AML-193 (cell line): ENCODE data around the gene SUCNR1.
"Not testable (repeated sequence)": the region's sequence is repeated elsewhere in the genome, so short reads cannot be mapped to it uniquely, and the experiment has no call there.

Experiments
- DNase-seq, 2 experiments: peaks; one replicate each; lab custom pipeline; 2025; lab: John Stamatoyannopoulos, UW

SUCNR1 gene

DNA sequence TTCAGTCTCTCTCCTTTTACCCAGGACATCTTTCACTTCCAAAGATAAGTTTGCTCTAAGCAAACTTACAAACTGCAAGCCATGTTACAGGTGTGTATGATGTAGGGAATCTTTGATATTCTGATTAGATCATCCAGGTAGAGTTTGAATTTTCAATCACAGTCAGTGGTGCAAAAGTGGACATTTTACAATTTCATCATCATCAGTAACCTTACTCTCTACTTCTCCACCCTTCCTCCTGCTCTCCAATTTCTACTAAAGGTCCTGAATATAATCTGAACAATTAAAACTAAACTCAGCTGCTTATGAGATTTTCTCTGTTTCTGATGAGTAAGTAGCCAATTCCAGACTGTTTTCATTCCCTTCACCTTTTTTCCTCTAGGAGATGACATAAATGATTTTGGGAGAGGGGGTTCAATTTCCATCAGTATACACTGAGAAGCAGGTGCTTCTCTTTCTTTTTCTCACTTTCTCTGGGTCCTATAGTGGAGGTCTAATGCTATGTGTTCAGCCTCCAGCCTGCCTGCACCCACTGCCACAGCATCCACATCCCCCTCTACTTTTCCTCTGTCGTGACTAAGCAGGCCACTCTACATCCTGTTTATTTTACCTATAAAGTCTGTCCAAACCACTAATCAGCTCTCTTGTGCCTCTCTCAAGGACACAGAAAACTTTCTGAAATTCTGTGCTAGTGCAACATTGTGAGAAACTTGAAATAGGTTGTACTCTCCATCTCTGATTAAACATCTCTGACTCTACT lies 27.6 kb downstream of the SUCNR1 start:
- DNase-seq, result no peak

DNA sequence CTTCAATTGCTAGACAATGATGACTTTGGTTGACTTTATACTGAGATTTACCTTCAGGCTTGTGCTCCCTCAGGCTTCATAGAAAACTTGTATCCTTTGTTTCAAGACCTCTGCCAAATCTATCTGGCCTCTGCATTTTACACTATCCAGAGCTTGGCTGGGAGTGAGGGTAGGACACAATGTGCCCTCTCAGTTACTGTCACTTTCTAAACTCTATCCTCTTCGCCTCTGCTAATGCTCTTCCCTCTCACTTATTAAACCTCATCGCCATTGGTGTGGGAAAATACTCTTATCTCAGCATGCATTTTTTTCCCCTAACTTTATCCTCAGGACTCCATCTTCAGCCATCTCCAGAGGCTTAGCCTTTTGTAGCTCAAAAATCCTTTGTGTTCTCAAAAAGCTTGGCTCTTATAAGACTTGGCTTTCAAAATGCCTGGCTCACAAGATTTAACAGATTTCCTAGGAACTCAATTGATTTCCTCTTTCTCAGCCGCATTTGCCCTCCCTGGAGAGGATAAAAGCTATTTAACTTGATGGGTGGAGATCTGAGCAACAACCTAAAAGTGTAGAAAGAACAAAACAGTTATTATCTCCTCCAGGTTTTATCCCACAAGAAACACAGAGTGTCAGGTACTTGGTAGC lies 28.3 kb downstream of the SUCNR1 start:
- no peak for DNase-seq

DNA sequence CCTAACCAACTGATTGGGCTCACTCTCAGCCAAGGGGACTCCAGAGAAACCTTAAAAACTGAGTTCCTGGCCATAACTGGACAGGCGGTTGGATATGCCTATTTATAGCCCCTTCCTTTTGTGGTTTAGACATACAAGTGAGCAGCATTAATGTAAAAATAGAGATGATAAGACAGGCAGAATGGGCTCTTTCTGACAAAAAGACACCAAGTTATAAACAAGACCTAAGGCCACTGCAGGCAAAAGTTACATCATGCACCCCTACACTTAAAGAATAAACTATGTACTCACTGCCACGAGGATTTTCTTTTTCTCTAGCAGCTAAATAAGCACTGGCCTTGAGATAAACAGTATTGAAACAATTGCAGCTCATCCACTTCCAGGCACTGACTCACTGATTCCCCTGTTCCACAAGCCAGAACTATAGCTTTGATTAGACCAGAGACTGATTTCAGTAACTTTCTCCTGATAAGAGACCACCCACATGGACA lies 30.1 kb downstream of the SUCNR1 start:
- no peak for DNase-seq

DNA sequence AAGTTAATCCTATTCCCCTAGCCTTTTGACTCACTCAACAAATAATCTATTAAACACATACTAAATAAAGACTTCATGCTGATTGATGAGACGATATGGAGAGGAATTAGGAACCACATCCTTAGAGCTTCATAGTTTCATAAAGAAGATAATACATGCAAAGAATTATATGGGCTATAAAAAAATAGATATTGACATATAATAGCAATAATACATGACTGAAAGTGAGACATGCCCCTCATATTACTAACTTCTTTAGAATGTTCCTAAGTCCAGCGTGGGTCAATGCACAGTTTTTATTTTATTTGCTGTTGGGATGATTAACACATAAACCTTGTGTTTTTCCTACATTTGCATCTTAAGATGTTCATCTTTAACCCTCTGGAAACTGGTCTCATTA lies 32.2 kb downstream of the SUCNR1 start:
- no peak for DNase-seq

DNA sequence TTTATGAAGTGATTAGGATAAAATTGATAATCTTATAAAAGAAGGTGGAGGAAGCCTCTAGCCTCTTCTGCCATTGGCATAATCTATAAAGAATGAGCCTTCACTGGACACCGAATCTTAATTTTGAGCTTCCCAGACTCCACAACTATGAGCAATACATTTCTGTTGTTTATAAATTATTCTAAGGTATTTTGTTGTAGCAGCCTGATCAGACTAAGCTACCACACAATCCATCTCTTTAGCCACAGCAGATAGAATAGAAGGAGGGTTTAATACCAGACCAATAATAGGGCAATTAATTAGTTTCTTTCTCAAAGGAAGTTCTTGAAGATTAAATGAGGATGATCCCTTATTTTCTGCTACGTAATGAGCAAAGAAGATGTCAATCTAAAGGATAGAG lies 33.3 kb downstream of the SUCNR1 start:
- DNase-seq, result no peak

DNA sequence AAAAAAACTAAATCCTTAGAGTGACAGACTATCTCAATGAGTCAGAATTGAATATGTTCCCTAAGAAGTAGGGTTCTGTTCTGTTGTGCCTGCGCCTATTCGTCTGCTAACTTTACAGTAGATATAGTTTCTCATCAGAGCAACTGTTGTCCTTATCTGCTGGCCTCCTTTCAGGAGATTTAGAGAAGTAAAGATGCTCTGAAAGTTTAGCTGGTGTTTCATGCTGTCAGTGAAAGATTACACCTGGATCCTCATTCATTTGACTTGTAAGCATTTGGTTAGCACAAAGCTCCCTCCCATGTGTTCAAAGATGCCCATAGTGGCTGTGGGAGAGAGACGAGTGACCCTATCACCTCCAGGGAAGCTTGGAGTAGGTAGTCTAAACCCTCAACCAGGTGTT lies 35.0 kb downstream of the SUCNR1 start:
- DNase-seq, result no peak

DNA sequence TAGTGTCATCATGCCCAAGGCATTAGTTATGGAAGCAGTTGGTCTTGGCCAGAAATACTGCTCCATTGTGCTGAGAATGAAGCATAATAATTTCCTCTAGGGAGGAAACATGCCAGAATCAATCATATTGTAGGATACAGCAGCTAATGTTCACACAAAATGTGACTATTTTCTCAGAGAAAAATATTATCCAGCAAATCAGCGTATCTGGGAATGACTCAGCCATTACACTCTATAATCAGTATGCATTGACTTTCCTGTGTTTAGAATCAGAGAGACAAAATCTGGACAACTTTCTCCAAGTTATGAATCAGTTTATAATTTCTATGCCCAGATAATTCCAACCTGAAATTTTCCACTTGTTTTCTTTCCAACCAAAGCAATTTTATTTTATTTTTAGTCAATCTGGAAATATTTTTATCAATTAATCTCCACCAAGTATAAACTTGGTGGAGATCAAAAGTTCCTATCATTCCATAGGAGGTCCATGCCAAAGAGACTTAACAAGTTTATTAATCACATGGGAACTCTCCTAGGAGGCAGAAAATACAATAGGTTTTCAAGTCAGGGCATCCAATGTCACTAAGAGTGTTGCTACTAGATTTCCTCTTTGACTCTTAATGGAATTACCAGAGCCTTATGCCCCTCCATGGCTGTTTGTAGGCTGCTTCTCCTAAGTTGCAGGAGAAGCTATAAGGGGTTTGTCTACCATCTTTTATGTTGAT lies 36.4 kb downstream of the SUCNR1 start:
- DNase-seq, result no peak

DNA sequence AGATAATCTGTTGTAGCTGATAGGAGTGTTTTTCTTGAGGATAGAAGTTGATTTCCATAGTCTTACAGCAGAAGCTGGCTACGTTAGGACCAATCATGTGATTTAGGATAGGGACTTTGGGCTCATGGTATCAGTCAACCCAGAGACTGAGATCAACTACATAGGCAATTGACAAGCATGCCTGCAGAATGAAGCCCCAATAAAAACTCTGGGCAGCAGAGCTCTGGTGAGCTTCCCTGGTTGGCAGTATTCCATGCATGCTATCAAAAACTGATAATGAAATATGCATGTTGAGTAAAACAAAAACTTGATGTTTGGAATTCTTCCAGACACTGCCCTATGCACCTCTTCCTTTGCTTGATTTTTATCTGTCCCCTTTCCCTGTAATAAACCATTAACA lies 38.0 kb downstream of the SUCNR1 start:
- DNase-seq, result no peak

DNA sequence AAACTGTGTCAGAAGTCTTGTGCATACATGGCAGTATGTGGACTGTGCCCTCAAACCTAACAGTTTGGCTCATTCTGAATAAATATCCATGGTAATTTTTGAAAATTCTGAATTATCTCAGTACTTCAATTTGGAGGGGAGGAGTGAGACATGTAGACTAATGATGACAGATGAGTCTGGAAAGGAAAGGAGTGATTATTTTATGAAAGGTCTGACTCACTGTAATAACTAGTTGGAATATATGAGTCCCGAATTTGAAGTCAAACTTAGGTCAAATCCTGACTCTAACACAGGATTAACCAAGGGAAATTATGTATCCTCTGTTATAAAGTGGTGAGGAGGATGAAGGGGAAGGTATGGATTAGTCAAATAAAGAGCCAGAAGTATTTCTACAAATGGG lies 38.6 kb downstream of the SUCNR1 start:
- DNase-seq, result no peak

DNA sequence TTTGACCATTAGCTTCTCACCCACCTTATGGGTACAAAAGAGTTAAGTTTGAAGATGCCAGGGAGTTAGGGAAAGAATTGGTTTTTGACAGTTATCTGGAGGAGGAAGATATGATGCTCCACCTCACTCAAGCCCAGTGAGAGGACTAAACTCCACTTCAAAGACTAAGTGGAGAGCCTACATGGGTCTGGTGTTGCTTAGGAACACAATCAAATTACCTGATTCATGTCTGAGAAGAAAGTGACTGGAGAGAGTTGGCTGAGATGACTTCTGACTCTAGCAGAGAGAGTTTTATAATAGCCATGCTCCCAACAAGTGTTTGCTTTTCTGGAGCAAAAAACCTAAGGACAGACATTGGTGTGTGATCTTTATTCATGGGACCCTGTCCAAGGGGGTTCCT lies 43.3 kb downstream of the SUCNR1 start:
- DNase-seq, result no peak

DNA sequence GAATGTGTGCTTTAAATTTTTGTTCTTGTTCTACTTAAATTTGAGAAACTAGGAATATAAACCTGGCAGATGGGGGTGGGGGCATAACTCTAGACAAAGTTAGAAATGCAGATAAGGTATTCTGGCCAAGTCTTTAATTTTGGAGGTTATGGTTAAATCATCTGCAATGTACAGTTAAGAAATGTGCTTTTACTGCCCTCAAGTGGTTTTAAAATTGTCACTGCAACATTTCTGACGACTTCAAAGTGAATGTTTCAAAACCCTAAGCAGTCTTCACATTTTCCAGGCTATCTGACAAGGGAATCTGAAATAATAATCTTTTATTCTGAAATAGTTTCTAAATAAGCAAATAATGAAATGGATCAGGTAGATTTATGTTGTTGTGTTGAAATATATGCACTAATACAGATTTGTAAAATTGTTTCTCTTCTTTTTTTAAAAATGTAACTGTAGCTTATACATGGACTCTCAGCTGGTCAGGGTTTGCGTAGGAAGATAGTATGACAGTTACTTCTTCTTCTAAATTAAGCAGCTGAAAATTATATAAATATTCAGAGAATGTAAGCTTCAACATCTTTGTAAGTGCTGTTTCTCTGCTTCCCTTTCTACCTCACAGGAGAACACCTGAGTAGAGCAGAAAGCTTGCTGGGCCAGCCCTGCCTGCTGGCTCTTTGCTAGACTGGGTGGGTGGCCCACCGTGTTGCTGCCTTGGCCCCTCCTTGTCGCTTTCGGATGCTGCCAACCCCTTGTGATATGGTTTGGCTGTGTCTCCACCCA lies 45.0 kb downstream of the SUCNR1 start:
- peak; percentile 81 to 84 for DNase-seq

DNA sequence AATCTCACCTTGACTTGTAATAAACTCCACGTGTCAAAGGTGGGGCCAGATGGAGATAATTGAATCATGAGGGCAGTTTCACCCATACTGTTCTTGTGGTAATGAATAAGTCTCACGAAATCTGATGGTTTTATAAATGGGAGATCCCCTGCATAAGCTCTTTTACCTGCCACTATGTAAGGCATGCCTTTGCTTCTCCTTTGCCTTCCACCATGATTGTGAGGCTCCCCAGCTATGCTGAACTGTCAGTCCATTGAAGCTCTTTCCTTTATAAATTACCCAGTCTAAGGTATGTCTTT lies 45.5 kb downstream of the SUCNR1 start:
- no peak for DNase-seq

DNA sequence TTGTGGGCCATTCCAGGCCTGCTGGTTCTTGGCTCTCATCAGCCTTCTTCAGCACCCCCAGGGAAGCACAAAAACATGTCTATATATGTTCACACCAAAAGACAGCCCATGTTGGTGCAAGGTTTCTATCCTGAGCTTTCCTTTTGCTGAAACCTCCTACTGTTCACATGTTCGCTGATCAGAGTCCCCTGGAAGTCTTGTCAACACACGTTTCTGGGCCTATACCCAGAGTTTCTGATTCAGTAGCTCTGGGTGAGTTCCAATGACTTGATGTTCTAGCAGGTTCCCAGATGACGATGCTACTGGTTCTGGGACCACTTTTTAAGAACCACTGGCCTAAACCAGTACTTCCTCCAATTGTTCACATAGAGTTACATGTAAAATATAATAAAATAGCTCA lies 46.0 kb downstream of the SUCNR1 start:
- no peak for DNase-seq

DNA sequence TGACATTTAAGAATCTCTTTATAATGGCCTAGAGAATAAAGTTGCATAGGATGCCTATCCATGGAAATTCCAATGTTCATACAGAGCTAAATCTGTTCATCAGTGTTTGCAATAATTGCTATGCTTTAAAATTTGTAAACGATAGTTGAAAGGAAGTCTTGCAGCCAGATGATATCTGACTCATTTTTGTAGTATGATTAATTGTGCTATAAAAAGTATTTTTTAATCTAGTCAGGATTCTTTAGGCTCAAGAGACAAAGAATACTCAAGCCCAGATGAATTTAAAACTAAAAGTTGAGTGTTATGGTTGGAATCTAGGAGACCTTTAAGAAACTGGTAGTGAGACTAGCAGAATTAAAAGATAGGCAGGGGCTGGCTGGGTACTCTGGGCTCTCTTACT lies 50.5 kb downstream of the SUCNR1 start:
- DNase-seq, result no peak

DNA sequence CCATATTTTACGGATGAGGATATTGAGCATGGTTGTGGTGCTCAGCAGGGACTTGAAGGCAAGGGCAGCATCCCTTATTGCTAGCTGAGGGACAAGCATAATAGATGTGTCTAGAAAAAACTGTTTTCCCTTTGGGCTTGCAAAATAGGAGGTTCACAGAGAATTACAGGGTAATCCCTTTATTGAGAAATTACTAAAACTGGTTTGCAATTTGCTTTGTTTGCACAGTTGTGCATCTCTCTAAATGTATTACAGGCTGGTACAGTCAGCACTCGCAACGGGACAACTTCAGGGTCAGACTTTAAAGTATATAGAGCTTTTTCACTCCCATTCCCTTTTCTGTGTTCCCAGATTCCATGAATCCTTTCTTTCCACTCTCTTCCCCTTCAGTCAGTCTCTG lies 51.3 kb downstream of the SUCNR1 start:
- no peak for DNase-seq

DNA sequence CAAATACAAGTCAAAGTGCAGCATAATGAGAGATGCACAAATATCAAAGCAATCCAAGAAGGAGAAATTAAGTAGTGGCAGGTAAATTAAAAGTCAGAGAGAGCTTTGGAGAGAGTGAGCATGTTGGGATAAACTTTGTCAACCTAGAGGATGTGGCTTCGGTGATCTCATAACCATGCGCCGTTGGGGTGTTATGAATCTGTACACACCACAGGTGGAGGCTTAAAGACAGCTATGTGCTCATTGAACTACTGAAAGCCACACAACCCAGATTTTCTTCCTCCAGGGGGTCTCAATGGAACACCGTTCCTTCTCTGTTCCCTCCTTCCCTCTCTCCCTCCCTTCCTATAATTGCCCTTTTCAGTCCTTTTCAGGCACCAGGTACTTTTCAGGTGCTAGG lies 52.0 kb downstream of the SUCNR1 start:
- DNase-seq, result no peak

DNA sequence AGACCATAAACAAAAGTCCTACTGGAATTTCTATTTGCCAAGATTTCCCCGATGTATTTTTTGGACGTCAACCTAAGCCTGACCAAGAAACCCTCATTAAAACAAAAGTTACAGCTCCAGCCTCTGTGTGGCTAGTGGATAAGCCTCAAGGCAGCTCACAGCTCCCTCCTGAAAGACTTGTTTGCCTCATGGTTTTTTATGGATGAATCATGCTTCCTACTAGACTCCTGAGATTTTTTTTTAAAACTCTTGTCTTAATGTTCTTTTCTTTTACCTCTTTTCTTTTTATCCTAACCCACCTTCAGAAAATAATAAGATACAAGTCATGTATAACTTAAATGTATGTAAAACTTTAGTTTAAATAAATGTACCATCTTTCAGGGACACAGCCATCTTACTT lies 52.4 kb downstream of the SUCNR1 start:
- no peak for DNase-seq

DNA sequence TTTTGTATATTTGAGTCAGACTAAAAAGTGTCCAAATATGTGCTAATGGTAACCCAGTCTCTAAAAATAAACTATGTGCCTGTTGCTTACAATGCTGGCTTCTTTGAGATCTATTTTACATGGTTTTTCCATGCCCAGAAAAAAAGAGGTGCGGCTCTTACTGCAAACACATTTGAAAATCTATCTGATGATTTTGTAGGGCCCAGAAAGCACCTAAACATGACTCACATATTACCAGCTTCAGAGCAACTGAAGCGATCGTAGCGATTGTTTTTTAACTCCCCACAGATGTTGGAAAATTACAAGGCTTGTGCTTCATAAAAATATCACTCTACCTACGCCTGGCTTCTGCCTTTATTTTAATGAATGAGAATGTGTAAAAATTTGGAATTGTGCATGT lies 53.5 kb downstream of the SUCNR1 start:
- DNase-seq, result no peak

DNA sequence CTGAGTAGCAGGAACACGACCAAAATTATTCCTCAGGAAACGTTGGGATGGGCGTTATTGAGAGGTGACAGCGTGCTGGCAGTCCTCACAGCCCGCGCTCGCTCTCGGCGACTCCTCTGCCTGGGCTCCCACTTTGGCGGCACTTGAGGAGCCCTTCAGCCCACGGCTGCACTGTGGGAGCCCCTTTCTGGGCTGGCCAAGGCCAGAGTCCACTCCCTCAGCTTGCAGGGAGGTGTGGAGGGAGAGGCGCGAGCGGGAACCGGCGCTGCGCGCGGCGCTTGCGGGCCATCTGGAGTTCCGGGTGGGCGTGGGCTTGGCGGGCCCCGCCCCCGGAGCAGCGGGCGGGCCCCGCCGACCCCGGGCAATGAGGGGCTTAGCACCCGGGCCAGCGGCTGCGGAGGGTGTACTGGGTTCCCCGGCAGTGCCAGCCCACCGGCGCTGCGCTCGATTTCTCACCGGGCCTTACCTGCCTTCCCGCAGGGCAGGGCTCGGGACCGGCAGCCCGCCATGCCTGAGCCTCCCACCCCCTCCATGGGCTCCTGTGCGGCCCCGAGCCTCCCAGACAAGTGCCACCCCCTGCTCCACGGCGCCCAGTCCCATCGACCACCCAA lies 54.6 kb downstream of the SUCNR1 start:
- DNase-seq, result not testable (repeated sequence)

DNA sequence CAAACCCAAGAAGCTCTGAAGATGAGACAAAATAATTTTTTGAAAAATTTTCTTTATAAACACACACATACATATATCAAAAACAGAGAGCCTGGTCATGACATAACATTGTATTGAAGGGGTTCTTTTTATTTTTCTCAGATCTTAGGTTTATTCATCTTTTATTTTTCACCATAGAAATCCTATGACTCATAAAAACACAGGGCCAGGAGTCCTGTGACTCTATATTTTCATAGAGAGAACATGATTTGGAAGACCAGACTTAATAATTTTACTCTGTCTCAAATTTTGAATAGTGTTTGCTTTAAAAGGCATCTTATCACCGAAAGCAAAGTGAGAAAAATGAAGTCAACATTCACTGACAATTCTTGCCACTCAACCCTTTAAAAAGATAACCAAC lies 57.7 kb downstream of the SUCNR1 start:
- DNase-seq, result no peak

DNA sequence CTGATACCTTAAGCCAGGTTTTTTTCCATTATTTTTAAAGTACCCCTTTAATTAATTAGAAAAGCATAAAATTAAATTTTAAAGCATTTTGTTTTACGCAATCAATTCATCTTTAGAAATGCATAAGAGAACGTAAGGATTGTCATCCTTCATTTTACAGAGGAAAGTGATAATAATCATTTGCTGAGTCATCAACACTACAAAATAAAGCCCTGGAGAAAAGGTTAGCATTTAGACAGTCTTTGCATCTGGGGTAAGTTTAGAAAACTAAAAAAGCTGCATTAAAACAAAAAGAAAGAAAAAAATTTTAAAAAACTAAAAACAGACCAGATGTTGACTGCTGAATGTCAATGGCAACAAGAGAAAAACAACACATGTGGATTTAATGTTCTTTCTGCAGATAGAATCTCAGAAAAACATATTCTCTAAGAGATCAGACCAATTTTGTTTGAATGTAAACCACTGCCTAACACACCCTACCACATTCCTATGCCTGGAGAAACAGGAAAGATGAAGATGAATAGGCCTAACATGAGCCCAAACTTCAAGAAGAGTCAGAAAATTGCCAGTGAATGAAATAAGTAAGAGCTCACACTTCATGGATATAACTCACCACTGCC lies 59.9 kb downstream of the SUCNR1 start:
- no peak for DNase-seq
